H1 (cell line): ENCODE measurements around the gene MRPL41. TPM values are rescaled to one million over a fixed set of nuclear protein-coding genes. Genes with fewer than 3 reads are reported as not detected.

Source experiments
- CTCF ChIA-PET: fragments of 300-600 bp; sonication (Branson Sonifier 250); formaldehyde crosslinking; loops from one replicate; lab custom pipeline; 2021; ENCODE audit not compliant: partially characterized antibody; lab: Charles Lee
- POLR2A ChIA-PET: fragments of 300-600 bp; sonication (Branson Sonifier 250); formaldehyde crosslinking; loops from one replicate; lab custom pipeline; 2021; ENCODE audit warnings: inconsistent platforms; ENCODE audit not compliant: partially characterized antibody; lab: Charles Lee
- DNase-seq, 2 experiments: peaks; one replicate each; pipeline versions ENCODE4 v3.0.0 to v3.0.0-alpha.2; 2010 to 2022; ENCODE audit warnings: low spot score in 2 of 2, low read depth in 1 of 2, mixed read lengths in 1 of 2
- FAIRE-seq: peaks from 2 replicates; lab custom pipeline; 2011; peaks lifted over from hg19 to GRCh38; lab: Jason Lieb, UNC
- H2AFZ ChIP-seq: 2 replicates; pipeline ENCODE4 v1.8.1; 2012; ENCODE audit warnings: low read length, inconsistent platforms
- H2AK5ac ChIP-seq: 2 replicates; pipeline ENCODE4 v1.6.1; 2013; ENCODE audit warnings: low read depth, low read length
- H2BK120ac ChIP-seq: replicated peaks from 2 replicates; pipeline ENCODE3; 2013; ENCODE audit warnings: low read depth, low read length, inconsistent platforms
- H2BK12ac ChIP-seq: 2 replicates; pipeline ENCODE4 v1.6.1; 2013; ENCODE audit warnings: low read depth, low read length
- H2BK15ac ChIP-seq: 2 replicates; pipeline ENCODE4 v1.6.1; 2013; ENCODE audit warnings: low read length
- H2BK20ac ChIP-seq: 2 replicates; pipeline ENCODE4 v1.6.1; 2013; ENCODE audit warnings: low read length
- H2BK5ac ChIP-seq: 2 replicates; pipeline ENCODE4 v1.6.1; 2013; ENCODE audit warnings: low read depth, low read length
- H3K14ac ChIP-seq: 2 replicates; pipeline ENCODE4 v1.6.1; 2013; ENCODE audit warnings: inconsistent platforms; ENCODE audit not compliant: insufficient read length
- H3K18ac ChIP-seq: 2 replicates; pipeline ENCODE4 v1.6.1; 2013; ENCODE audit warnings: low read length; ENCODE audit errors: extremely low read depth
- H3K23ac ChIP-seq: 2 replicates; pipeline ENCODE4 v1.6.1; 2013; ENCODE audit warnings: inconsistent platforms; ENCODE audit not compliant: insufficient read length
- H3K23me2 ChIP-seq: 2 replicates; pipeline ENCODE4 v1.6.1; 2013; ENCODE audit warnings: low read depth, low read length
- H3K27ac ChIP-seq: 2 replicates; pipeline ENCODE4 v1.6.1; 2011; ENCODE audit warnings: low read depth, low read length, inconsistent platforms
- H3K27me3 ChIP-seq, 4 experiments: replicated peaks in 1 of 4; 1 replicate in 1 of 4; 2 replicates in 3 of 4; pipeline versions ENCODE4 v1.6.1 to v1.8.1; 2011 to 2013; ENCODE audit warnings: low read length in 3 of 4, mild to moderate bottlenecking in 3 of 4, inconsistent platforms in 2 of 4, mixed read lengths in 2 of 4, moderate library complexity in 1 of 4; ENCODE audit not compliant: control insufficient read depth in 3 of 4, insufficient read depth in 3 of 4; ENCODE audit errors: extremely low read depth in 1 of 4
- H3K36me3 ChIP-seq, 4 experiments: 2 replicates each; pipeline versions ENCODE4 v1.6.1 to v1.8.1; 2011 to 2013; ENCODE audit warnings: mild to moderate bottlenecking in 4 of 4, low read length in 3 of 4, moderate library complexity in 2 of 4, control low read depth in 1 of 4, inconsistent platforms in 1 of 4; ENCODE audit not compliant: insufficient read depth in 4 of 4, control insufficient read depth in 2 of 4
- H3K4ac ChIP-seq: replicated peaks from 2 replicates; pipeline ENCODE3; 2013; ENCODE audit warnings: low read length, low read depth, mixed read lengths, inconsistent platforms; ENCODE audit not compliant: insufficient read length
- H3K4me1 ChIP-seq, 4 experiments: replicated peaks in 1 of 4; 1 replicate in 1 of 4; 2 replicates in 3 of 4; pipeline versions ENCODE4 v1.6.1 to v1.8.1; 2011 to 2013; ENCODE audit warnings: low read length in 3 of 4, inconsistent platforms in 2 of 4, mixed read lengths in 1 of 4; ENCODE audit not compliant: insufficient read depth in 4 of 4, control insufficient read depth in 3 of 4
- H3K4me2 ChIP-seq, 2 experiments: 2 replicates each; pipeline versions ENCODE4 v1.6.1 to v1.8.1; 2011 to 2013; ENCODE audit warnings: low read depth in 2 of 2, low read length in 2 of 2, control low read depth in 1 of 2, inconsistent platforms in 1 of 2, mild to moderate bottlenecking in 1 of 2; ENCODE audit not compliant: insufficient read depth in 1 of 2
- H3K4me3 ChIP-seq, 4 experiments: fragments of 200-600, 300-600 bp in 1 of 4; sonication (generic), shearing (Covaris generic), sonication (Bioruptor Twin) in 1 of 4; 2 replicates each; pipeline versions ENCODE4 v1.5.1 to v1.8.1; 2011 to 2016; ENCODE audit warnings: low read length in 4 of 4, low read depth in 3 of 4, control low read depth in 2 of 4, inconsistent platforms in 2 of 4, mild to moderate bottlenecking in 2 of 4, mixed read lengths in 1 of 4, moderate library complexity in 1 of 4; ENCODE audit not compliant: insufficient read depth in 2 of 4; ENCODE audit errors: extremely low read depth in 1 of 4
- H3K56ac ChIP-seq: replicated peaks from 2 replicates; pipeline ENCODE3; 2013; ENCODE audit warnings: low read depth, mild to moderate bottlenecking, mixed read lengths, low read length, inconsistent platforms; ENCODE audit not compliant: insufficient read length
- H3K79me1 ChIP-seq: 2 replicates; pipeline ENCODE4 v1.6.1; 2013; ENCODE audit warnings: low read depth, low read length, control low read depth
- H3K79me2 ChIP-seq, 2 experiments: 2 replicates each; pipeline versions ENCODE4 v1.6.1 to v1.8.1; 2012 to 2013; ENCODE audit warnings: low read length in 2 of 2, mild to moderate bottlenecking in 2 of 2, inconsistent platforms in 1 of 2; ENCODE audit not compliant: insufficient read depth in 2 of 2, control insufficient read depth in 1 of 2
- H3K9ac ChIP-seq, 4 experiments: replicated peaks in 1 of 4; 1 replicate in 1 of 4; 2 replicates in 3 of 4; pipeline versions ENCODE4 v1.6.1 to v1.8.1; 2011 to 2013; ENCODE audit warnings: low read depth in 3 of 4, low read length in 3 of 4, control low read depth in 2 of 4, mild to moderate bottlenecking in 2 of 4, moderate library complexity in 2 of 4, inconsistent platforms in 1 of 4; ENCODE audit errors: extremely low read depth in 1 of 4
- H3K9me3 ChIP-seq, 2 experiments: 2 replicates each; pipeline versions ENCODE4 v1.6.1 to v1.8.1; 2012 to 2013; ENCODE audit warnings: mild to moderate bottlenecking in 2 of 2, moderate library complexity in 2 of 2, control low read depth in 1 of 2, inconsistent platforms in 1 of 2, low read depth in 1 of 2, low read length in 1 of 2, mixed read lengths in 1 of 2; ENCODE audit not compliant: insufficient read depth in 2 of 2
- H4K20me1 ChIP-seq, 2 experiments: replicated peaks in 1 of 2; 2 replicates each; pipeline versions ENCODE3 to v1.8.1; 2011 to 2013; ENCODE audit warnings: inconsistent platforms in 2 of 2, low read length in 2 of 2, mild to moderate bottlenecking in 1 of 2; ENCODE audit not compliant: insufficient read depth in 2 of 2, control insufficient read depth in 1 of 2
- H4K5ac ChIP-seq: 2 replicates; pipeline ENCODE4 v1.6.1; 2013; ENCODE audit warnings: low read length, low read depth, mixed read lengths, inconsistent platforms; ENCODE audit not compliant: insufficient read length
- H4K8ac ChIP-seq: 2 replicates; pipeline ENCODE4 v1.8.0; 2013; ENCODE audit warnings: mild to moderate bottlenecking, moderate library complexity, low read length, inconsistent platforms; ENCODE audit not compliant: insufficient read depth; ENCODE audit errors: extremely low read depth
- H4K91ac ChIP-seq: replicated peaks from 2 replicates; pipeline ENCODE3; 2013; ENCODE audit warnings: low read length, mixed read lengths, inconsistent platforms; ENCODE audit not compliant: insufficient read length
- BCL11A ChIP-seq, 2 experiments: IDR thresholded peaks; one replicate each; pipeline ENCODE4 v1.6.1; 2011; ENCODE audit warnings: low read depth in 2 of 2, low read length in 2 of 2, mild to moderate bottlenecking in 2 of 2
- CBX5 ChIP-seq: fragments of 300-800, 300-1000 bp; sonication (generic); IDR thresholded peaks from 2 replicates; pipeline ENCODE4 v1.7.1; 2016; ENCODE audit warnings: antibody characterized with exemption, low read length, low read depth
- CTBP2 ChIP-seq: IDR thresholded peaks from 2 replicates; pipeline ENCODE4 v1.7.0; 2011; ENCODE audit warnings: borderline replicate concordance, mild to moderate bottlenecking, moderate library complexity, mixed read lengths, low read length; ENCODE audit not compliant: insufficient read depth, insufficient read length
- GABPA ChIP-seq: IDR thresholded peaks from 2 replicates; pipeline ENCODE4 v1.6.1; 2011; ENCODE audit warnings: mild to moderate bottlenecking, low read length, moderate library complexity, borderline replicate concordance; ENCODE audit not compliant: insufficient read depth
- HDAC2 ChIP-seq, 2 experiments: fragments of 300-600 bp in 1 of 2; sonication (generic) in 1 of 2; IDR thresholded peaks; 2 replicates each; pipeline ENCODE4 v1.6.1; 2011 to 2012; ENCODE audit warnings: low read depth in 2 of 2, low read length in 2 of 2, mild to moderate bottlenecking in 2 of 2, moderate library complexity in 2 of 2, borderline replicate concordance in 1 of 2, inconsistent platforms in 1 of 2
- NANOG ChIP-seq: IDR thresholded peaks from 2 replicates; pipeline ENCODE4 v1.6.1; 2011; ENCODE audit warnings: low read length, low read depth, mild to moderate bottlenecking, inconsistent platforms; ENCODE audit not compliant: insufficient read depth, poor library complexity, severe bottlenecking
- PHF8 ChIP-seq: fragments of 200-600 bp; sonication (generic); conservative IDR thresholded peaks from 2 replicates; pipeline ENCODE4 v1.7.1; 2012; ENCODE audit warnings: low read depth, mild to moderate bottlenecking, inconsistent platforms, low read length, moderate library complexity
- RXRA ChIP-seq: IDR thresholded peaks from 2 replicates; pipeline ENCODE4 v1.6.1; 2011; ENCODE audit warnings: low read depth, mild to moderate bottlenecking, low read length, moderate library complexity; ENCODE audit not compliant: insufficient read depth
- SIRT6 ChIP-seq: IDR thresholded peaks from one replicate; pipeline ENCODE4 v1.7.1; 2012; ENCODE audit warnings: low read length, inconsistent platforms
- ZNF274 ChIP-seq: IDR thresholded peaks from 2 replicates; pipeline ENCODE4 v1.7.0; 2012; ENCODE audit warnings: low read length, borderline replicate concordance; ENCODE audit errors: extremely low read depth
- WGBS, 2 experiments: shearing (Covaris generic) in 1 of 2; methylation state at CpG; one replicate each; pipeline versions ENCODE4 v1.1.6 to v1.1.7; 2013 to 2015; ENCODE audit warnings: low lambda C conversion rate in 2 of 2, mixed read lengths in 2 of 2, inconsistent platforms in 1 of 2, low coverage in 1 of 2, missing lambda C conversion rate in 1 of 2; ENCODE audit not compliant: insufficient replicate concordance in 2 of 2, insufficient coverage in 1 of 2, insufficient read length in 1 of 2; ENCODE audit errors: extremely low coverage in 1 of 2, missing lambda C conversion rate in 1 of 2; 5-methylcytosine and 5-hydroxymethylcytosine counted together
- polyA plus RNA-seq, 7 experiments: library from polyadenylated mRNA; depleted of rRNA in 3 of 7; stranded (reverse) in 5 of 7; unstranded in 2 of 7; fragments of >200 nt in 5 of 7; fragments of 200-250 nt in 2 of 7; gene quantifications; 1 replicate in 5 of 7; 2 replicates in 1 of 7; 4 replicates in 1 of 7; pipeline versions ENCODE4 v1.2.1 to v1.2.3, GENCODE V29; 2011 to 2013; ENCODE audit warnings: missing spikeins in 2 of 7, mixed read lengths in 2 of 7
- total RNA-seq: library from RNA; stranded (reverse); fragmentation: NEBNext Ultra II Directional; extraction: Animal tissue kit (Norgen Biotek cat#: 25700); gene quantifications from 2 replicates; pipeline ENCODE4 v1.2.1, GENCODE V29; 2021
- TF ChIP-seq, protein P1 (sequence below), 3 experiments: IDR thresholded peaks; 1 replicate in 2 of 3; 2 replicates in 1 of 3; pipeline versions ENCODE4 v1.5.1 to v1.6.1; 2011; ENCODE audit warnings: low read length in 3 of 3, mild to moderate bottlenecking in 3 of 3, inconsistent platforms in 2 of 3, low read depth in 1 of 3, moderate library complexity in 1 of 3; ENCODE audit not compliant: insufficient read depth in 1 of 3; ENCODE audit errors: control extremely low read depth in 1 of 3

MRPL41 gene
- total and polyA plus RNA-seq, 2 of the 8 experiments (the other 6 are each of a cell fraction or from before 2014, with no cell fraction given): 47.2 to 58.1 TPM

DNA sequence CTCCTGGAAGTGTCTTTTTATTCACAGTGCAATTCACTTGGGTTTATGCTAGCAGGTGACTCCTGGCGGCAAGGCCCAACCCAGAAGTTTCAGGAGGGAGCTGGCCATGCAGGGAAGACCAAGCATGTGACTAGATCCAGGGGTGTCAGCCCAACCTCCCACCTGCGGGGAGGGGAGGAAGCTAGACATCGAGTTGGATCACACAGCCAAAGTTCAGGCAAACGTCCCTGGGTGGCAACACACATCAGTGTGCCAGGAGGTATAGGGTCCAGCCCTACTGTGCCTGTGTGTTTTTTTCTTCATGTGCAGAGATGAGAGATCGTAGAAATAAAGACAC, 26.7 kb upstream of the MRPL41 start:
- Histone ChIP-seq H3K4me2 (no peak overlapping the region), H3K23ac (no peak overlapping the region), H2BK20ac (no peak overlapping the region), H2BK120ac (no peak overlapping the region), H3K23me2 (no peaks in the 10 kb centered on the region), H3K14ac (no peak overlapping the region), H3K4ac (no peak overlapping the region), H2AK5ac (no peak overlapping the region), H3K79me2 (no peaks in the 10 kb centered on the region), H3K36me3 (no peaks in the 10 kb centered on the region; a peak in 2 of 8 replicates), H3K79me1 (no peaks in the 10 kb centered on the region), H3K4me1 (no peaks in the 10 kb centered on the region), H2BK15ac (no peak overlapping the region), H4K8ac (no peak overlapping the region), H3K4me3 (no peak overlapping the region), H4K91ac (no peak overlapping the region), H4K5ac (no peak overlapping the region), H3K27me3 (no peaks in the 10 kb centered on the region), H2BK5ac (no peak overlapping the region), H3K9me3 (no peaks in the 10 kb centered on the region; a peak in 1 of 4 replicates), H2BK12ac (no peak overlapping the region), H2AFZ (no peak overlapping the region), H3K9ac (no peak overlapping the region), H3K18ac (no peak overlapping the region), H3K56ac (no peak overlapping the region), H4K20me1 (peaks cover 0 to 1% of the 10 kb centered on the region in 2 experiments), H3K27ac (no peak overlapping the region)
- no peak for DNase-seq
- WGBS, 2 experiments: 82% methylated on average over 5 of the region's 5 CpGs; no CpG with 5 or more reads in 1 of the 2 experiments
- ChIA-PET POLR2A (no interaction called here), CTCF (interaction anchor here (1.0 to 1.7 kb wide), 2 partner anchors 10 to 14 kb away, joined by 4 to 6 read pairs; no protein-coding TSS in a partner anchor)
- no peak for FAIRE-seq
- no peak for TF ChIP-seq NANOG
- TF ChIP-seq RXRA: no peak
- TF ChIP-seq, protein P1, sequence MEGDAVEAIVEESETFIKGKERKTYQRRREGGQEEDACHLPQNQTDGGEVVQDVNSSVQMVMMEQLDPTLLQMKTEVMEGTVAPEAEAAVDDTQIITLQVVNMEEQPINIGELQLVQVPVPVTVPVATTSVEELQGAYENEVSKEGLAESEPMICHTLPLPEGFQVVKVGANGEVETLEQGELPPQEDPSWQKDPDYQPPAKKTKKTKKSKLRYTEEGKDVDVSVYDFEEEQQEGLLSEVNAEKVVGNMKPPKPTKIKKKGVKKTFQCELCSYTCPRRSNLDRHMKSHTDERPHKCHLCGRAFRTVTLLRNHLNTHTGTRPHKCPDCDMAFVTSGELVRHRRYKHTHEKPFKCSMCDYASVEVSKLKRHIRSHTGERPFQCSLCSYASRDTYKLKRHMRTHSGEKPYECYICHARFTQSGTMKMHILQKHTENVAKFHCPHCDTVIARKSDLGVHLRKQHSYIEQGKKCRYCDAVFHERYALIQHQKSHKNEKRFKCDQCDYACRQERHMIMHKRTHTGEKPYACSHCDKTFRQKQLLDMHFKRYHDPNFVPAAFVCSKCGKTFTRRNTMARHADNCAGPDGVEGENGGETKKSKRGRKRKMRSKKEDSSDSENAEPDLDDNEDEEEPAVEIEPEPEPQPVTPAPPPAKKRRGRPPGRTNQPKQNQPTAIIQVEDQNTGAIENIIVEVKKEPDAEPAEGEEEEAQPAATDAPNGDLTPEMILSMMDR (IDR thresholded peaks at IDR 0.05; ENCODE audit: control extremely low read depth in 1 of 3, insufficient read depth in 1 of 3, low read depth in 1 of 3, low read length in 3 of 3): no peak
- no peak for TF ChIP-seq GABPA
- no peak for TF ChIP-seq PHF8
- no peak for TF ChIP-seq CBX5
- no peak for TF ChIP-seq HDAC2 (IDR thresholded peaks at IDR 0.05; ENCODE audit: borderline replicate concordance in 1 of 2, low read depth in 2 of 2, low read length in 2 of 2)
- no peak for TF ChIP-seq ZNF274
- TF ChIP-seq SIRT6: no peak
- TF ChIP-seq CTBP2: no peak
- TF ChIP-seq BCL11A (IDR thresholded peaks at IDR 0.05; ENCODE audit: low read depth in 2 of 2, low read length in 2 of 2): no peak
